Measurements from ENCODE around the gene CD248. TPM values are rescaled to one million over a fixed set of nuclear protein-coding genes. Genes with fewer than 3 reads are reported as not detected.

CD248 gene
- total RNA-seq, 4 donors from 2014 or later = 29.9 to 69.7 (median 47.3) TPM

DNA sequence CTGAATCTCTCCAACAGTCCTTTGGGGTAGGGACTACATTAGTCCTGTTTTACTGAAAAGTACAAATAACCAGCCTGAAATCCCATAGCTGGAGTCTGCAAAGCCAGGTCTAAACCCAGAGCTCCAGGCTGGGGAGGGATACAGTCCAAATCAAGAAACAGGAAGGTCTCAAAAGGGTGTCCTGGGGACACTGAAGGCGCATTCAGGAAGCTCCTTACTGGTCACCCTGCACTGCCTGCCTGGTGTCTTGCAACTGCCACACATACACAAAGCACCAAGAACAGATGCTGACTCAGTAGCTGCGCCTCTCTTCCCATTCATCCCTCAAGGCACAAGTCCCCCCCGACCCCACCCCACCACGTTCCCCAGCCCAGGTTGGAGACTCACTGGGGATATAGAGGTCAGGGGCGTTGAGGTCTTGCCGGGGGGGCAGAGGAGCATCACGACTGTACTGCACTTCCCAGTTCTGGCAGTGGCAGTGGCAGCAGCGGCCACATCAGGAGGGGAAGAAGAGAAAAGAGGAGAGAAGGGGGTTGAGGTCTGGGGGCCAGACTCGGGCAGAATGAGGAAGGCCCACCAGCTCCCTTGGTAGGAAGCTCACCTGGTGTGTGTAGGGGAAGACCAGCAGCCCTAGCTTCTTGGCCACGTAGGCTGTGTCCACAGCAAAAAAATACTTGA lies 29.5 kb downstream of the CD248 start:
- no peak for DNase-seq (ENCODE audit: low spot score in 2 of 2)
- 55 to 56% methylated on average over 9 to 10 of the region's 10 CpGs for WGBS, 2 donors
- peaks cover 0 to 15% of the 10 kb centered on the region in 2 donors for H3K27me3 ChIP-seq
- TF ChIP-seq POLR2A (IDR thresholded peaks at IDR 0.05) = no peak
- TF ChIP-seq, protein P1, sequence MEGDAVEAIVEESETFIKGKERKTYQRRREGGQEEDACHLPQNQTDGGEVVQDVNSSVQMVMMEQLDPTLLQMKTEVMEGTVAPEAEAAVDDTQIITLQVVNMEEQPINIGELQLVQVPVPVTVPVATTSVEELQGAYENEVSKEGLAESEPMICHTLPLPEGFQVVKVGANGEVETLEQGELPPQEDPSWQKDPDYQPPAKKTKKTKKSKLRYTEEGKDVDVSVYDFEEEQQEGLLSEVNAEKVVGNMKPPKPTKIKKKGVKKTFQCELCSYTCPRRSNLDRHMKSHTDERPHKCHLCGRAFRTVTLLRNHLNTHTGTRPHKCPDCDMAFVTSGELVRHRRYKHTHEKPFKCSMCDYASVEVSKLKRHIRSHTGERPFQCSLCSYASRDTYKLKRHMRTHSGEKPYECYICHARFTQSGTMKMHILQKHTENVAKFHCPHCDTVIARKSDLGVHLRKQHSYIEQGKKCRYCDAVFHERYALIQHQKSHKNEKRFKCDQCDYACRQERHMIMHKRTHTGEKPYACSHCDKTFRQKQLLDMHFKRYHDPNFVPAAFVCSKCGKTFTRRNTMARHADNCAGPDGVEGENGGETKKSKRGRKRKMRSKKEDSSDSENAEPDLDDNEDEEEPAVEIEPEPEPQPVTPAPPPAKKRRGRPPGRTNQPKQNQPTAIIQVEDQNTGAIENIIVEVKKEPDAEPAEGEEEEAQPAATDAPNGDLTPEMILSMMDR (IDR thresholded peaks at IDR 0.05) = no peak
- no peak for TF ChIP-seq EP300 (IDR thresholded peaks at IDR 0.05)
- peak overlapping the region in 1 of 4 donors; percentile 95 for H3K27ac ChIP-seq
- H3K36me3 ChIP-seq = peaks cover 0 to 33% (median 0%) of the 10 kb centered on the region in 3 donors
- H3K4me1 ChIP-seq = peaks cover 0 to 68% (median 27%) of the 10 kb centered on the region in 4 donors
- no peaks in the 10 kb centered on the region for H3K9me3 ChIP-seq
- H3K4me3 ChIP-seq = peak overlapping the region in 1 of 4 donors; percentile 79

DNA sequence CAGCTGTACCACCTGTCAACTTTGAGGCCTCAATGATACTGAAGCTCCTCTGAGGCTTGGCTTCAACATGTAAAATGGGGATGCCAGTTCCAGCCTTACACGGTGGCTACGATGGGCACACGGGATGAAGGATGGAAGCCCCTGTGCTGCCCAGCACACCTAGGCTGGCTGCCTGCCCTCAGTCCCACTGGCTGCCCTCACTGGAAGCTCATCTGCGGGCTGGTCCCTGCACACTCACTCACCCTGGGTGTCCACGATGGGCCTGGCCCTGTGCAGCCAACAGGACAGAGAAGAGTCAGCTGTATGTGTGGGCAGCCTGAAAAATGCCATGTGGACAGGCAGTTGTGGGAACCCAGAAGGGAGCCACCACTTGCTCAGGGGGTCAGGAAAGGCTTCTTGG lies 30.1 kb downstream of the CD248 start:
- Histone ChIP-seq H3K4me3 (no peak overlapping the region), H3K36me3 (peaks cover 0 to 33% (median 0%) of the 10 kb centered on the region in 3 donors), H3K9me3 (no peaks in the 10 kb centered on the region), H3K4me1 (peaks cover 0 to 66% (median 26%) of the 10 kb centered on the region in 4 donors), H3K27ac (no peak overlapping the region), H3K27me3 (peaks cover 0 to 8% of the 10 kb centered on the region in 2 donors)
- TF ChIP-seq, protein P1 (IDR thresholded peaks at IDR 0.05) = no peak
- TF ChIP-seq EP300 (IDR thresholded peaks at IDR 0.05) (no peak), POLR2A (IDR thresholded peaks at IDR 0.05) (no peak)
- no peak for DNase-seq (ENCODE audit: low spot score in 2 of 2)
- 67 to 87% methylated on average over 5 of the region's 5 CpGs for WGBS, 2 donors

DNA sequence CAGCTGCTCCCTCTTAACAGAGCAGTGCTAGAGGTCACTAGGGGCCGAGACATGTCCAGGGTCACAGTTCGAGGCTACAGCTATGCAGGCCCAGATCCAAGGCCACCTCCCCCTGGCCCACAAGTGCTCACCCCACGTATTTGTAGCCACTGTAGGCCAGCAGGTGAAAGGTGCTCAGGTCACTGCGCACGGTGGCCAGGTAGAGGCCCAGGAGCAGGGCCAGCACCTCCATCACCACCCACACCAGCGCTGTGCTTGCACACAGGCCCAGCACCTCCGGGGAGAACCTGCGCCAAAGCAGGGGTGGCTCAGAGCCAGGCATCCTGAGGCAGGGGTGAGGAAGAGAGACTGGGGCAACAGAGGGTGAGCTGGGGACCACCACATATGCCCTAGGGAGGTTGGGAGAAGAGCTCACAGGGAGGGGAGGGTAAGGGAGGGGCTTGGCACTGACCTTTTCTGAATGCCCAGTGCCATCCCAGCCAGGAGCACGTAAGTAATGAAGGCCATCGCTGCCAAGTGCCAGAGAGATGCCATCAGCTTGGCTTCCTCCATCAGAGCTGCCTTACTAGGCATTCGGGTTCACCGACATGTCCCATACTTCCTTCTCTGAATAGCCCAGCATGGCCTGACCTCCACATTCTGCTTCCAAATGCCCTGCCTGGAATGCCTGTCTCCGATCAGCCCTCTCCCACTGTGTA lies 31.4 kb downstream of the CD248 start:
- TF ChIP-seq EP300 (IDR thresholded peaks at IDR 0.05) (no peak), POLR2A (IDR thresholded peaks at IDR 0.05) (no peak)
- TF ChIP-seq, protein P1 (IDR thresholded peaks at IDR 0.05) = no peak
- WGBS, 2 donors = 69 to 80% methylated on average over 13 of the region's 13 CpGs
- H3K4me1 ChIP-seq = peaks cover 0 to 62% (median 26%) of the 10 kb centered on the region in 4 donors

DNA sequence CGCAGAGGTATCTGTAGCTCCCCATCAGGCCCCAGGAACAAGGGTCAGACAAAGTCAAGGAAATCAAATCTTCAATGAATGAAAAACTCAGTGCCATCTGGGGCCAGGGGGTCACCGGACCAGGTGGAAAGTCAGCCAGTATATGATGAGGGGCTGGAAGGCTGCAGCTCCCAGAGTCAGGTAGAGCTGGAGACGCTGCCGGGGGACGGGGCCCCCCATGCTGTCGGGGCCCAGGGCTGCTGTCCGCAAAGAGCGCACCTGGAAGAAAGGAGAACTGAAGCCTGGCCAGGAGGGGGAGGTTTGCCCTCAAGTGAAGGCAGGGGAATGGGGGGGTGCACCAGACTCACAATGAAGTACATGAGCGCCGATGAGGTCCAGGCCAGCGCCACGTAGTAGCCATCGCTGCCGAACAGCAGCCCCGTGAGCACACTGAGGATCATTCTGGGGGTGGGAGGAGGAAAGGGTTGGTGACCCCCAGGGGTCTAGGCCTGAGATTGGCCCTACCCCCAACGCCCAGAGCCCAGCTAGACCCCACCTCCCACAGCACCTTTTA lies 32.2 kb downstream of the CD248 start:
- Histone ChIP-seq H3K36me3 (peaks cover 0 to 33% (median 0%) of the 10 kb centered on the region in 3 donors), H3K9me3 (no peaks in the 10 kb centered on the region), H3K4me1 (peaks cover 0 to 54% (median 21%) of the 10 kb centered on the region in 4 donors), H3K27me3 (no peaks in the 10 kb centered on the region), H3K27ac (no peak overlapping the region), H3K4me3 (no peak overlapping the region)
- TF ChIP-seq, protein P1 (IDR thresholded peaks at IDR 0.05) = no peak
- TF ChIP-seq POLR2A (IDR thresholded peaks at IDR 0.05) = no peak
- 85 to 91% methylated on average over 16 of the region's 16 CpGs for WGBS, 2 donors
- no peak for DNase-seq (ENCODE audit: low spot score in 2 of 2)

More for the DNA sequence above, 31.4 kb downstream of the CD248 start:
- no peak overlapping the region for H3K27ac ChIP-seq
- DNase-seq (ENCODE audit: low spot score in 2 of 2) = no peak
- no peaks in the 10 kb centered on the region for H3K27me3 ChIP-seq
- peaks cover 0 to 33% (median 0%) of the 10 kb centered on the region in 3 donors for H3K36me3 ChIP-seq
- no peaks in the 10 kb centered on the region for H3K9me3 ChIP-seq
- no peak overlapping the region for H3K4me3 ChIP-seq
